Central memory CD4-positive, alpha-beta T cell (primary cell): Measurements from ENCODE around the gene MUC20.
"Not testable (repeated sequence)": the region's sequence is repeated elsewhere in the genome, so short reads cannot be mapped to it uniquely, and the experiment has no call there.

Experiments used
- DNase-seq: peaks from one replicate; pipeline ENCODE4 v3.0.0; 2022

MUC20 gene

GRCh38 chr3:195711091-195711812, 9.5 kb upstream of the MUC20 start:
- not testable (repeated sequence) for DNase-seq

- DNase-seq, result no peak
Measured at GRCh38 chr3:195711813-195712534, 8.8 kb upstream of the MUC20 start.

GRCh38 chr3:195712535-195712910, 8.3 kb upstream of the MUC20 start:
- not testable (repeated sequence) for DNase-seq

- not testable (repeated sequence) for DNase-seq
Measured at GRCh38 chr3:195713150-195713549, 7.6 kb upstream of the MUC20 start.

GRCh38 chr3:195714380-195715011, 6.3 kb upstream of the MUC20 start:
- DNase-seq, result no peak

GRCh38 chr3:195715134-195715533, 5.6 kb upstream of the MUC20 start:
- no peak for DNase-seq

- no peak for DNase-seq
Measured at GRCh38 chr3:195715583-195716266, 5.1 kb upstream of the MUC20 start.

- no peak for DNase-seq
Measured at GRCh38 chr3:195717416-195717815, 3.4 kb upstream of the MUC20 start.

- no peak for DNase-seq
Measured at GRCh38 chr3:195717852-195718476, 2.8 kb upstream of the MUC20 start.

- DNase-seq, result no peak
Measured at GRCh38 chr3:195718477-195718984, 2.2 kb upstream of the MUC20 start.

GRCh38 chr3:195719514-195720254, 1.1 kb upstream of the MUC20 start:
- not testable (repeated sequence) for DNase-seq

GRCh38 chr3:195722139-195722995, 1.6 kb downstream of the MUC20 start:
- DNase-seq, result not testable (repeated sequence)

GRCh38 chr3:195722996-195723345, 2.2 kb downstream of the MUC20 start:
- DNase-seq, result not testable (repeated sequence)

GRCh38 chr3:195724363-195724762, 3.6 kb downstream of the MUC20 start:
- not testable (repeated sequence) for DNase-seq

- not testable (repeated sequence) for DNase-seq
Measured at GRCh38 chr3:195725916-195726740, 5.3 kb downstream of the MUC20 start.

GRCh38 chr3:195727606-195728195, 6.9 kb downstream of the MUC20 start:
- no peak for DNase-seq

GRCh38 chr3:195728789-195729188, 8.0 kb downstream of the MUC20 start:
- not testable (repeated sequence) for DNase-seq

- DNase-seq, result no peak
Measured at GRCh38 chr3:195729476-195730251, 8.9 kb downstream of the MUC20 start.
